SU-DHL-6 (cell line): ENCODE measurements around the gene NOS3.

ENCODE experiments used
- CTCF ChIP-seq: fragments of 200-600 bp; sonication (generic); IDR thresholded peaks from one replicate; pipeline ENCODE4 v1.5.1; 2017; ENCODE audit warnings: antibody characterized with exemption, mild to moderate bottlenecking, low read length, moderate library complexity; ENCODE audit not compliant: insufficient read depth, poor library complexity, severe bottlenecking
- EZH2phosphoT487 ChIP-seq: fragments of 200-600 bp; sonication (generic), shearing (Covaris generic); conservative IDR thresholded peaks from 2 replicates; pipeline ENCODE4 v1.6.1; 2018; ENCODE audit warnings: mild to moderate bottlenecking, antibody characterized with exemption, low read length, moderate library complexity, mixed read lengths

GRCh38 chr7:150982351-150982750, 8.5 kb upstream of the NOS3 start:
- TF ChIP-seq CTCF (no peak), EZH2phosphoT487 (no peak)
